ENCODE results near the gene CFAP97D1.

- TF ChIP-seq EZH2 (IDR thresholded peaks at IDR 0.05; ENCODE audit: borderline replicate concordance) (no peak), CTCF (IDR thresholded peaks at IDR 0.05; ENCODE audit: poor library complexity) (no peak), EZH2phosphoT487 (IDR thresholded peaks at IDR 0.05; ENCODE audit: low read depth, severe bottlenecking, unreplicated experiment) (no peak)
Measured at GRCh38 chr17:43769426-43769825, 10.8 kb upstream of the CFAP97D1 start.
